NCI-H1417 treated with DMSO at 0.1 percent for 48 hours (cell line): Measurements from ENCODE around the gene LYZ.
A peak's percentile ranks its signal among the peaks of the same experiment; 100 is the strongest.

Experiments
- DNase-seq: peaks from one replicate; lab custom pipeline; 2025; lab: John Stamatoyannopoulos, UW

LYZ gene

GRCh38 chr12:69338936-69339335, 9.2 kb upstream of the LYZ start:
- DNase-seq = no peak

DNA sequence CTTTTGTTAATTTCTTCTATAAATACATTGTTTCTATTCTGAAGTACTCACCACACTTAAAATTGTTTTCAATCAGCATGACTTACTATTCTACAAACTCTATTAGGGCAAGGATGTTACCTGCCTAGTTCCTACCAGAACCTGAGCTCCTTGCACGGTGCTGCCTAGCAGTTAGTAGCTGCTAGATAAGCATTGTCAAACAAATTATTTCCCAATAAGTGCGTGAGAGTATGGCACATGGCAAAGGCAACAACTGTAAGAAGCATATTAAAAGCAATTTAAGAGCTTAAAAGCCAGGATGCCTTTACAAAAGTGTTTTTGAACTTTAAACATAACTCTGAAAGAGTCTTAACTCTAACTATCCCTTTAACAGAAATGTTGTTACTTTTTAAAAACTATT, 8.2 kb upstream of the LYZ start:
- no peak for DNase-seq

GRCh38 chr12:69341328-69341727, 6.9 kb upstream of the LYZ start:
- DNase-seq = no peak

GRCh38 chr12:69342421-69342820, 5.8 kb upstream of the LYZ start:
- no peak for DNase-seq

DNA sequence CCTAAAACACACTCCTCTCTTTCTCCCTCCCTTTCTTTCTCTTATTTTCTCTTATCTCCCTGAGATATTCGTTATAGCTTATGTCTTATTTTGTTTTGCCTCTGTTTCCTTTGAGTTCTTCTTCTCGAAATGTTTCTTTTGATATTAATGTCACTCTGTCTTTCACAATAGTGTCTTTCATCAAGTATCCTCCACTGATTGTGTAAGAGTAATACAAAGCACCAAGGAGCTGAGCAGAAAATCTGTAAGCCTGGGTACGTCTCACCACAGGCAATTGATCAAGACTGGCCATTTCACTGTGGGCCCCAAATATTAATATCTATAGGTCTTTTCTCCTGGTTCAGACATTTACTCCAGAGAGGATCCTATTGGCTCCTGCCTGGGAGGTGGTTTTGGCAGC, 4.8 kb upstream of the LYZ start:
- DNase-seq = no peak

- no peak for DNase-seq
Measured at GRCh38 chr12:69343885-69344612, 4.1 kb upstream of the LYZ start.

GRCh38 chr12:69345077-69345476, 3.1 kb upstream of the LYZ start:
- DNase-seq = no peak

GRCh38 chr12:69345742-69346141, 2.4 kb upstream of the LYZ start:
- no peak for DNase-seq

DNA sequence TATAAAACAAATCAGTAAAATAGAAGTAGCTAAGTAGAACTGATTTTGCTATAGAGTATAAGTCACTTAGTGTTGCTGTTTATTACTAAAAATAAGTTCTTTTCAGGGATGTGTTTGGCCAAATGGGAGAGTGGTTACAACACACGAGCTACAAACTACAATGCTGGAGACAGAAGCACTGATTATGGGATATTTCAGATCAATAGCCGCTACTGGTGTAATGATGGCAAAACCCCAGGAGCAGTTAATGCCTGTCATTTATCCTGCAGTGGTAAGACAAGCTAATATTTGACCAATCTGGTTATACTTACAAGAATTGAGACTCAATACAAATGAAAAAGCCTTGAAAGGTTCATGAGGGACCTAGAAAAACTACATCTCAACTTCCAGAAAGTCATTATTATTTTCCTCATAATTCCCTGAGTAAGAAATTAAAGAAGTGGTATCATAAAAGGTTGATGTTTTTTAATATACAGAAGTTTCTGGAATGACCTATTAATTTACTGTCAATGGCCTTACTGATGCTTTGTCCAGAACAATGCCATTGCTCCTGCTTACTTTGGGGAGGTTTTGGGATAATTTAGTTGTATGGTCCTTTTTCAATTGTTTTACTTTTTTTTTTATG, 1.9 kb downstream of the LYZ start:
- DNase-seq = no peak

DNA sequence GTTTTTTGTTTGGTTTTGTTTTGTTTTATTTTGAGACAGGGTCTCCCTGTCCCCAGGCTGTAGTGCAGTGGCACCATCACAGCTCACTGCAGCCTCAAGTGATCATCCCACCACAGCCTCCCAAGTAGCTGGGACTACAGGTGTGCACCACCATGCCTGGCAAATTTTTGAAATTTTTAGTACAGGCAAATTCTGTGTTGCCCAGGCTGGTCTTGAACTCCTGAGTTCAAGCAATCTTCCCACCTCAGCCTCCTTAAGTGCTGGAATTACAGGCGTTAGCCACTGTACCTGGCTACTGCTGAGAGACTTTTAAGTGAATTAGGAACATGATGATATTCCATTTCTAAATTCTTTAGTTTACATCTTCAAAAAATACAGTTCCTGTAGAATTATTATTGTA, 2.6 kb downstream of the LYZ start:
- DNase-seq = no peak

DNA sequence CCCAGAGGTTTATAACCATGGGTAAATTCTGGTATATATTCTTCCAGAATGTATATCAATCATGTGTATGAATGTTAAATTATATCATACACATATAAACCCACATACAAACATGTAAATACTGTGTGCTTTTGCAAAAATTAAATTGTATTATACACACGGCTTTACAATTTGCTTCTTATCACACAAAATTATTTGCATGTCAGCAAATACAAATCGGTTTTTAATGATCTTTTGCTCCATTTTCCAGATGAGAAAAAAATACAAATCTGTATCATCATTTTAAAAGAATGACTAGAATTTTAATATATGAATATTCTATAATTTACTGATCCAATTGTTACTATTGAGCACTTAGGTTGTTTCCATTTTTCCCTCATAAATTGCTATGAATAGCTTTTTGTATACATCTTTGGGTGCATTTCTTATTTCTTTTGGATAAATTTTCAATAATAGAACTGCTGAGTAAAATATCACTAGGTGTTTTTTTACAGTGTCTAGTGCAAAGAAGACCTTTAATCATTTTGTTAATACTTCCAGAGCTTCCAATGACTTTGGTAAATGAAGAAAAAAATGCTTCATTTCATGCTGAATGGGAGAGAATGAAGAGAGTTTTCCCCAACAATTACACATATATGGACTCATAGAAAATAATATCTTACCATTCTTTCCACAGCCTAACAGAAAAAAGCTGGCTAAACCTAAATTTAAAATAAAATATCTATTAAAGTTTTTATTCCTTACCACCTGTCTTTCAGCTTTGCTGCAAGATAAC, 3.5 kb downstream of the LYZ start:
- DNase-seq = no peak

DNA sequence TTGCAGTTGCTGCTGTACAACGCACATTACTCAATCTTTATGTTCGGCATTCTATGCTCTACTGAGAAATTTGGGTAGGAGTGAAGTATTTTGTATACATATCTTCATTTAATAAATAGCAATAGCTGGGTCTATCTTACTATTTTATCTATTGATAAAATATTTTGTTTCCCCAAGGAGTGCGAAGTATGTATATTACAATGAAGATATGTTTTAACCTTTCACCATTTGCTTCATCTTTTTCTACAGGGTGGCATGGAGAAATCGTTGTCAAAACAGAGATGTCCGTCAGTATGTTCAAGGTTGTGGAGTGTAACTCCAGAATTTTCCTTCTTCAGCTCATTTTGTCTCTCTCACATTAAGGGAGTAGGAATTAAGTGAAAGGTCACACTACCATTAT, 4.7 kb downstream of the LYZ start:
- no peak for DNase-seq

GRCh38 chr12:69354172-69354555, 6.0 kb downstream of the LYZ start:
- DNase-seq = no peak

GRCh38 chr12:69354556-69355187, 6.5 kb downstream of the LYZ start:
- DNase-seq = no peak

DNA sequence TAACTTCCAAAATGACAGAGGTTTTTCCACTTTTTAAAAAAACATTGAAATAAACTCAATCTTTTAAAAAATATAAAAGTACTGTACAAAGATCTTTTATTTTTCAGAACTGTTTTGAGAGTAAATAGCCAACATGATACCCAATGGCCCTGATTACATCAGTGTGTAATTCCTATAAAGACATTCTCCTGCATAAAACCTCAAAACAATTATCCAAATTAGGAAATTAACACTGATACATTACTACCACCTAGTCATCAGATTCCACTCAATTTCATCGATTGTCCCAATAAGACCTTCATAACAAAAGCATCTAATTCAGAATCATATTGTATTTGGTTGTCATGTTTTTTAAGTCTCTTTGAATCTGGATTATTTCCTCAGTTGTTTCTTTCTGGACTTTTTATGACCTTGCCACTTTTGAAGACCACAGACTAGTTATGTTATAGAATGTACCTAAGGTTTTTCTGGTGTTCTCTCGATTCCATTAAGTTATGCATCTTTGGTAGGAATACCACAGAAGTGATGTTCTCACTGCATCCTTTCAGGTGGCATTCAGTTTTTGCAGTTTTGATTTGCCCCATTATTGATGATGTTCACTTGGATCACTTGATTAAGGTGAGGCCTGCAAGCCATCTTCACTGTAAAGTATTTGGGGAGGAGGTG, 7.3 kb downstream of the LYZ start:
- no peak for DNase-seq

GRCh38 chr12:69359531-69360347, 11.6 kb downstream of the LYZ start, which contains the start of gene YEATS4:
YEATS4 (plus strand) TSS chr12:69359743; CDS start chr12:69359973, 230 bp downstream.
- DNase-seq = peak; percentile 94

GRCh38 chr12:69360348-69360672, 12.1 kb downstream of the LYZ start:
- DNase-seq = no peak

DNA sequence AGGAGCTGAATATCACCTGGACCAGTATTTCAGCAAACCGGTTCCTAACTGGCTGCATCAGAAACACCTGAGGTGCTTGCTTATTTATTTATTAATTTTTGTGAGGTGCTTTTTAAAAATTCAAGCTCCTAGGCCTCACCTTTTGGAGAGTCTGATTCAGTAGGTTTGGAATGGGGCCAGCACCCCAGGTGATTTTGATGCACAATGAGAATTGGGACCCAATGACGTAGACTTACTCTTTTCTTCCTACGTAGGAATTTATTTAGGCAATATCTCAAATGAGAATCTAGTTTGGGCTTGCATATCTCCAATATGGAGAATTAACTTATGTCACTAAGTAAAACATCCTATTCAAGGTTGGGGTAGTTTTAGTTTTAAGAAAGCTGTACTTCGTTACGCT, 18.6 kb downstream of the LYZ start:
- DNase-seq = no peak

- no peak for DNase-seq
Measured at GRCh38 chr12:69368171-69368570, 20.0 kb downstream of the LYZ start.

- no peak for DNase-seq
Measured at GRCh38 chr12:69383074-69383473, 34.9 kb downstream of the LYZ start.

- DNase-seq = no peak
Measured at GRCh38 chr12:69385038-69385437, 36.9 kb downstream of the LYZ start.
